ENCODE measurements around the gene ABHD8.

The ABHD8 gene

DNA sequence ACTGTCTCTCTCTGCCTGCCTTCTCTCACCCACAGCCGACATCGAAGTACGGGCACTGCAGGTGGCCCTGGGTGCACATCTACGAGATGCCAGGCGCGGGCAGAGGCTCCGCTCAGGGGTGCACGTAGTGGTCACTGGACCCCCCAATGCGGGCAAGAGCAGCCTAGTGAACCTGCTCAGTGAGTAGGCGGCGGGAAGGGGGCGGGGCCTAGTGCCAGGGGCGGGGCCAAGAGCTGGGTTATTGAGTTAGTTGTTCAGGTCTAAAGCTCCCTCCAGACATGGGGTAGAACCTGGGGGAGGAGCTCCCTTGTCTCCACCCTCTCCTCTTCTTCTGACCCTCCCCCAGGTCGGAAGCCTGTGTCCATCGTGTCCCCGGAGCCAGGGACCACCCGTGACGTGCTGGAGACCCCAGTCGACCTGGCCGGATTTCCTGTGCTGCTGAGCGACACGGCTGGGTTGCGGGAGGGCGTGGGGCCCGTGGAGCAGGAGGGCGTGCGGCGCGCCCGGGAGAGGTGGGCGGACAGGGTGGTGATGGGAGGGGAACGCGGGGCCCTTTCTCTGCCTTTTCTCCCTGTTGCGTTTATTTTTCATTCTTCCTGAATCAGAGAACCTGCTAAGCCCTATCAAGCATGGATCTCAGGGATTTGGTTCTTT, 36.0 kb upstream of the ABHD8 start:
- no peaks in the 10 kb centered on the region for H3K27me3 ChIP-seq
- H3K36me3 ChIP-seq = no peaks in the 10 kb centered on the region; the same call in 1 of the 2 replicates
- TF ChIP-seq, protein P1, sequence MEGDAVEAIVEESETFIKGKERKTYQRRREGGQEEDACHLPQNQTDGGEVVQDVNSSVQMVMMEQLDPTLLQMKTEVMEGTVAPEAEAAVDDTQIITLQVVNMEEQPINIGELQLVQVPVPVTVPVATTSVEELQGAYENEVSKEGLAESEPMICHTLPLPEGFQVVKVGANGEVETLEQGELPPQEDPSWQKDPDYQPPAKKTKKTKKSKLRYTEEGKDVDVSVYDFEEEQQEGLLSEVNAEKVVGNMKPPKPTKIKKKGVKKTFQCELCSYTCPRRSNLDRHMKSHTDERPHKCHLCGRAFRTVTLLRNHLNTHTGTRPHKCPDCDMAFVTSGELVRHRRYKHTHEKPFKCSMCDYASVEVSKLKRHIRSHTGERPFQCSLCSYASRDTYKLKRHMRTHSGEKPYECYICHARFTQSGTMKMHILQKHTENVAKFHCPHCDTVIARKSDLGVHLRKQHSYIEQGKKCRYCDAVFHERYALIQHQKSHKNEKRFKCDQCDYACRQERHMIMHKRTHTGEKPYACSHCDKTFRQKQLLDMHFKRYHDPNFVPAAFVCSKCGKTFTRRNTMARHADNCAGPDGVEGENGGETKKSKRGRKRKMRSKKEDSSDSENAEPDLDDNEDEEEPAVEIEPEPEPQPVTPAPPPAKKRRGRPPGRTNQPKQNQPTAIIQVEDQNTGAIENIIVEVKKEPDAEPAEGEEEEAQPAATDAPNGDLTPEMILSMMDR (IDR thresholded peaks at IDR 0.05; ENCODE audit: low read depth, low read length) = no peak
- H3K4me3 ChIP-seq (ENCODE audit: low read depth, low read length) = no peak overlapping the region
- no peaks in the 10 kb centered on the region for H3K9me3 ChIP-seq
- peak; percentile 35 for DNase-seq
- no peaks in the 10 kb centered on the region for H3K4me1 ChIP-seq

DNA sequence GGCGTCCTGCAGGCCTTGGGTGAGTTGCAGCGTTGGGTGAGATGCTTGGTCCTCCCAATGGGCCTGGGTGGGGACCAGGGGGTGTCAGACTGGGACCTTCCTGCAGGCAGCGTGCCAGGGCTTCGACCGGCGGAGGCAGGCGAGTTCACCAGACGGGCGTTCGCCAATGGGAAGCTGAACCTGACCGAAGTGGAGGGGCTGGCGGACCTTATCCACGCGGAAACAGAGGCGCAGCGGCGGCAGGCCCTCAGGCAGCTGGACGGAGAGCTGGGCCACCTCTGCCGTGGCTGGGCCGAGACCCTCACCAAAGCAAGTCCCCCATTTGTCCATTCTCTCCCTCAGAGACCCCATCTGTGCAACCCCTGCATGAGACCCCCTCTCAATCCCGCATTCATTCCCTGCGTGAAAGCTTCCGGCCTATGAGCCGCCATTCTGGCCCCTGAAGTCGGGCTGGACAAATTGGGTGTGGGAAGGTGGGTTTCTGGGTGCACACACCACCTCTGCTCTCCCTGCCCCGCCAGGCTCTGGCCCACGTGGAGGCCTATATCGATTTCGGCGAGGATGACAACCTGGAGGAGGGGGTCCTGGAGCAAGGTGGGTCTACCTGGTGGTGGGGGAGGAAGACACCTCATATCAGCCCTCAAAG, 35.3 kb upstream of the ABHD8 start:
- Histone ChIP-seq H3K27me3 (no peaks in the 10 kb centered on the region), H3K36me3 (no peaks in the 10 kb centered on the region; the same call in 1 of the 2 replicates), H3K4me3 (ENCODE audit: low read depth, low read length) (peak overlapping the region; percentile 92), H3K4me1 (no peaks in the 10 kb centered on the region), H3K9me3 (no peaks in the 10 kb centered on the region)
- TF ChIP-seq, protein P1 (IDR thresholded peaks at IDR 0.05; ENCODE audit: low read depth, low read length) = no peak
- peak; percentile 17 for DNase-seq

DNA sequence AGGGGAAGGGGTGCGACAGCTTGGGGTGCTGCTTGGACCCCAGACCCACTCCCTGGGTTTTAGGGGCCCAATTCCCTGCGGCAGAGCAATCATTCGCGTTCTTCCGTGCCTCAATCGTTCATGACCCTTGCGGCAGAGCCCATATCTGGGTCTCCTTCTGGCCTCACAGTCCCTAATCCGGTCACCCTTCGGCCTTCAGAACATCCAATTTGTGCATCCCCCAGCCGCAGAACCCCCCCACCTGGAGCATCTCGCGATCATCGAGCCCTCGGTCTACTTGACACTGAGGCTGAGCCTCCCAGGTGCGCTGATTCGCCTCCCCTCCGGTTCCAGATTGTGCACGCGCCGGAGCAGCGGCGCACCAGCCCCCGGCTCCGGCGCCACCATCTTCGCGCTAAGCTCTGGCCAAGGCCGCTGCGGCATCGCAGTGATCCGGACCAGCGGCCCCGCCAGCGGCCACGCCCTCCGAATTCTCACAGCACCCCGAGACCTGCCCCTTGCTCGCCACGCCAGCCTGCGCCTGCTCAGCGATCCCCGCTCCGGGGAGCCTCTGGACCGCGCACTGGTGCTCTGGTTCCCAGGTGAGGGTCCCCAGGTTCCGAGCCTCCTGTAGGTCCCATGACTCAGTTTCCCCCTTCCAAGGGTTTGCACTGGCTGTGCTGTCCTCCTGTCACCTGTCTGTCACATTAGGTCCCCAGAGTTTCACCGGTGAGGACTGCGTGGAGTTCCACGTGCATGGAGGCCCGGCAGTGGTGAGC, 34.6 kb upstream of the ABHD8 start:
- TF ChIP-seq, protein P1 (IDR thresholded peaks at IDR 0.05; ENCODE audit: low read depth, low read length) = no peak
- DNase-seq = peak; percentile 33
- Histone ChIP-seq H3K27me3 (no peaks in the 10 kb centered on the region), H3K4me1 (no peaks in the 10 kb centered on the region), H3K9me3 (no peaks in the 10 kb centered on the region), H3K36me3 (no peaks in the 10 kb centered on the region; the same call in 1 of the 2 replicates), H3K4me3 (ENCODE audit: low read depth, low read length) (peak overlapping the region; percentile 92)

DNA sequence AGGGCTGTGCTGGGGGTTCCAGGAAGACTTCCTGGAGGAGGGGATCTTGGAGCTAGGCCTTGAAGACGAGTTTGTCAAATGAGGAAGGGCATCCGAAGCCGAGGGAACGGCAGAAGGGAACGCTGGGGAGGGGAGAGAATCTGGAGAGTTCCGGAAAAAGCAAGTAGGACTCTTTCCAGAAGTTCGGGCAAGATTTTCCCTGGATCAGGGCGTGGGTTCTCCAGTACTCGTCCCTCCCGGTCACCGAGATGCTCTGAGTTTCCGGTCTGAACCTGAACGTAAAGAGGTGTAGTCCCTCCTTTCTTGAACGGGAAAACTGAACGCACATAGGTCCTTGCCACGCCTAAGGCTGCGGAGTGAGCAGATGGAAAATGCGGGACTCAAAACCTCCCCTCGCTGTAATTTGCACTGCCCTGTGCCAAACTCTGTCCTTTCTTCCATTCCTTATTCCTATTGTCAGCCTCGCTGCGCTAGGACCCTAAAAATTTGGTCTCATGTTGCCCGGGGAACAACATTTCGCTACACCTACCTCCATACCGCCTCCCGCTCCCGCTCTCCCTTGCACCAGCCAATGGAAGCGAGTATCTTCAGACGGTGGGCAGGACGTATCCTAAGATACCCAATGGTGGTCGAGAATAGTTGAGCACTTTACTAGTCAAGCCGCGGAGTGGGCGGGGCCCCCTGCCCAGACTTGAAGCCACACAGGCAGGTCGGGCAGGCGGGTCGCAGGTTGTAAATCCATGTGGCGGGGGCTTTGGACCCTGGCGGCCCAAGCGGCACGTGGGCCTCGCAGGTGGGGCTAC, 33.8 kb upstream of the ABHD8 start, which contains the start of gene GTPBP3:
Gene GTPBP3 (plus strand): TSS at position 682 of the 803 bp plus-strand sequence. CDS start 59 bp downstream, at position 741.
- Histone ChIP-seq H3K4me1 (no peaks in the 10 kb centered on the region; the same call in 1 of the 2 replicates), H3K36me3 (no peaks in the 10 kb centered on the region; the same call in 1 of the 2 replicates)

DNA sequence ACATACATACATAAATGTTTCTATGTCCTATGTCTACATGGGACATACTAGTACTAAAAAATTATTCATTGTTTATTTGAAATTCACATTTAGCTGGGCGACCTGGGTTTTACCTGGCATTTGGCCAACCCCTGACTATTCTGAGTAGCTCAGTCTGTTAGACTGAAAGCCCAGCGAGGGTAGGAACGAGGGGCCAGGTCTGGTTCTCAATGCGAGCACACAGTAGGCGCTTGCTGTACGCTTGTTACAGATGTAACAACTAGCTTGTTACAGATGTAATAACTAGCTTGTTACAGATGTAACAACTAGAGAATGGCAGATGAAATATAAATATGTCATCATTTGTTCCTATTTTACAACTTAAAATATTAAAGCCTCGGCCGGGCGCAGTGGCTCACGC, 32.4 kb upstream of the ABHD8 start:
- Histone ChIP-seq H3K36me3 (no peaks in the 10 kb centered on the region; the same call in 1 of the 2 replicates), H3K9me3 (no peaks in the 10 kb centered on the region), H3K4me1 (no peaks in the 10 kb centered on the region; the same call in 1 of the 2 replicates), H3K27me3 (no peaks in the 10 kb centered on the region), H3K4me3 (ENCODE audit: low read depth, low read length) (no peak overlapping the region)
- peak; percentile 12 for DNase-seq
- TF ChIP-seq, protein P1 (IDR thresholded peaks at IDR 0.05; ENCODE audit: low read depth, low read length) = no peak

More for the DNA sequence above, 33.8 kb upstream of the ABHD8 start, which contains the start of gene GTPBP3:
- peak; percentile 99 for DNase-seq
- TF ChIP-seq, protein P1 (IDR thresholded peaks at IDR 0.05; ENCODE audit: low read depth, low read length) = no peak
- Histone ChIP-seq H3K27me3 (no peaks in the 10 kb centered on the region), H3K9me3 (no peaks in the 10 kb centered on the region), H3K4me3 (ENCODE audit: low read depth, low read length) (peak within 1 kb of the TSS; percentile 92)
